Tongue (tissue), 2 donors: ENCODE measurements around the gene WWOX. TPM values are rescaled to one million over a fixed set of nuclear protein-coding genes. Genes with fewer than 3 reads are reported as not detected.

ENCODE experiments used
- DNase-seq: peaks from one replicate; pipeline ENCODE4 v3.0.0-alpha.2; 2015
- total RNA-seq: library from RNA; depleted of rRNA; stranded (reverse); fragments of >200 nt; gene quantifications from one replicate; pipeline ENCODE4 v1.2.3, GENCODE V29; 2014

The WWOX gene
- total RNA-seq, 1 donor from 2014 or later: 60.5 TPM

DNA sequence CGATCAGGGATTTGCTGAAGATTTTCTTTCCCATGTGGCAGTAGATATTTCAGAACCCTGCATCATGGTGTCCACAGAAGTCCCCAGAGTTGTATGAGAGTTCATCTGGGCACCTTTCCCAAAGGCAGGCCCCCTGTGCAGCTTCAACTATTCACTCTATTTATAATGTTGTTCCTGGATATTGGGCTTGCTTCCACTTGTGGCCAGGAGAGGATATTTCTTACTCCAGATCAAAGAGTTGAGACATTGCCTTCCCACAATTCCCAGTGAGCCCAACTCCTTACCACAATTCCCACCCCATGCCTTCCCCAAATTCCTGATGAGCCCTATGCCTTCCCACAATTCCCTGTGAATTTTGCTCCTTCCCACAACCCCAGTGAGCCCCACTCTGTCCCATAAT, 206.9 kb downstream of the WWOX start:
- no peak for DNase-seq

DNA sequence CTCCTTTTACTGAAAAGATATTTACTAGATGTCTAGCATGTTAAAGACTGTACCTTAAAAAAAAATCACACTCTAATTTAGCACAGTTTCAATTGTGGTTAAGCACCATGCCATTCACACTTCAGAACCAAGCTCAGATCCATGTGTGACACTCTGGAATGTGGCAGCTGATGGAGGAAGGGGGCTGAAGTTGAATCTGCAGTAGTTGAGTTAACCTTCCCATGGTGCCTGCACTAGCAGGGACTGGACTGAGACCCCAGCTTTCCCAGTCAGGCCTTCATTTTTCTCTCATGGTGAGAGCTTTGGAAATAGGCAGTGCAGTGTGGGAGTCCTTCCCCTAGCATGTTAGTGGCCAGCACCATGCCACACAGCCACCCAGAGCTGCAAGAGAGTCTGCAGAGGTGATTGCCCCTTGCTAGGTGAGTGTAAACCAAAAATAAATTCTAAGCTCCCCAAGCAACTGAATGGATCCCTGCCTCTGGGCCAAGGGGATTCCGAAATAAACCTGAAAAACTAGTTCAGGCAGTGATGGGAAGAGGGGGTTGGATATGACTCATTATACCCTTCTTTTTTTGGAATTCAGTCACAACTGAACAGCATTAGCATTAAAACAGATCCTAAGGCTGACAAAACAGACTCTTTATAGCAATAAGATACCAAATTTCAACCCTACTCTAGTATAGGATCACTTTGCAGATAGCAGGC, 208.5 kb downstream of the WWOX start:
- DNase-seq: no peak

DNA sequence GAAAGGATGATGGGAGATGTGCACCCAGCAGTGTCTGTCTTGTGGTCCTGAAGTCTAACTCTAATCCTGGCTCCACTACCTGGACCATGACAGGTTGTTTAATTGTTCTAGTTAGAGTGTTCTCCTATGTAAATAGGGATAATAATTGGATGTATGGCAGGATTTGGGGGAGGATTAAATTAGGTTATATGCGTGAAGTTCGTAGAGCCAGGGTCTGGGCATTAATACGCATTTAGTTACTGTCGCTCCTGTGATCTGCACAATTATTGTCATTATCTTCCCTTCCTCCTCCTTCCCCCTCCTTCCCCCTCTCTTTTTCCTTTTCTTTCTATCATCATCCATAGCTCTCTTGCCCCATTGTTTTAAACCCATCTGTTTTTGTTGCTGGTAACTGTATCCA, 210.3 kb downstream of the WWOX start:
- no peak for DNase-seq

DNA sequence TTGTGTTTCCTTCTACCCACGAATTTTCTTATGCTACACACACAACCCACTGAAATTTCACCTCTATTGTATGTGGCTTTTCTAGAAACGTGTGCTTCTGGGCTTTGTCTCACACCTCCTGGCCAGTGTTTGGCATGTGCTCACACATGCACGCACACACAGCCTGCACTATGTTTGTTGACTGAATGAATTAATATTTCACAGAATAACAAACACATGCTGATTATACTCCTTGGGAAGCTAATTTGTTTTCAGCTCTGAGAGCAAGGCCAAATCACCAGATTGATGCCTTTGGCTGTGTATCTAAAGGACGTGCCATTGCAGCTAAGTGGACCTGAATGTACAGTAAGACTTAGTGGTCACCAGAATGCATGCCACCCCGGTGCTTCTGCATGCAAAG, 210.7 kb downstream of the WWOX start:
- DNase-seq: no peak

DNA sequence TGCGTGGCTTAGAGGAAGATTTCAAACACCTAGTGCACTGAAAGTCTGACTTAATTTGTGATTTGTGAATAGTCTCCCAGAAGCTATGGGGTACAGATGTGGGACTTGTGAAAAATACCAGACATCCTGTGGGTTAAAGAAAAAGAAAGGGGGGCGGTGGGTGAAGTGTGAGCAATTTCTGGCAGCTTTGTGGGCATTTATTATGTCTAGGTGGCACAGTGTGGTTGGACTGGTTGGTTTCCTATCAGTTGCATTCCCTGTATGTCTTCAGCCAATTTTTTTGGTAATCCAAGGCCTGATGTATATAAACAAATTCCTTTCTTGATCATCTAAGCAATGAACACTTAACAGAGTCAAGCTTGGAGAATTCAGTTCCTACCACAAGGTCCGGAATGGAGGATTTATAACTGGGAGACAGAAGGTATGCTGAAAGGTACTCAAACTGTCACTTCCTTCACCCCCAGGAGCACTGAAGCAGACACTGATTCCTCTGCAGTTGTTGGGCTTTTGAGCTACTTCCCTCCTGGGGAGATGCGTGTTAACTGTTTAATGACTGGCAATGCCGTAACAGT, 211.6 kb downstream of the WWOX start:
- no peak for DNase-seq

DNA sequence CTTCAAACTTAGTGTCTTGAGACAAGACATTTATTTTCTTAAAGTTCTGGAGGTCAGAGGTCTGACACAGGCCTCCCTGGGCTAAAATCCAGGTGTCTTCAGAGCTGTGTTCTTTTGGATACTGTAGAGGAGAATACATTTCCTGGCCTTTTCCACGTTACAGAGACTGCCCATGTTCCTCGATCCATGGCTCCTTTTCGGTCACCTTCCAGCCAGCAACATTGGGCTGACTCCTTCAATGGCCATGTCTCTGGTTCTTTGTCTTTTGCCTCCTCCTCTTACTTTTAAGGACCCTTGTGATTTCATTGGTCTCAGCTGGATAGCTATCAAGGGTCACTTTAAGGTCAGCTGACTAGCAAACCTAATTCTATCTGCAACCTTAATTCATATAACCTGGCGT, 212.4 kb downstream of the WWOX start:
- no peak for DNase-seq

DNA sequence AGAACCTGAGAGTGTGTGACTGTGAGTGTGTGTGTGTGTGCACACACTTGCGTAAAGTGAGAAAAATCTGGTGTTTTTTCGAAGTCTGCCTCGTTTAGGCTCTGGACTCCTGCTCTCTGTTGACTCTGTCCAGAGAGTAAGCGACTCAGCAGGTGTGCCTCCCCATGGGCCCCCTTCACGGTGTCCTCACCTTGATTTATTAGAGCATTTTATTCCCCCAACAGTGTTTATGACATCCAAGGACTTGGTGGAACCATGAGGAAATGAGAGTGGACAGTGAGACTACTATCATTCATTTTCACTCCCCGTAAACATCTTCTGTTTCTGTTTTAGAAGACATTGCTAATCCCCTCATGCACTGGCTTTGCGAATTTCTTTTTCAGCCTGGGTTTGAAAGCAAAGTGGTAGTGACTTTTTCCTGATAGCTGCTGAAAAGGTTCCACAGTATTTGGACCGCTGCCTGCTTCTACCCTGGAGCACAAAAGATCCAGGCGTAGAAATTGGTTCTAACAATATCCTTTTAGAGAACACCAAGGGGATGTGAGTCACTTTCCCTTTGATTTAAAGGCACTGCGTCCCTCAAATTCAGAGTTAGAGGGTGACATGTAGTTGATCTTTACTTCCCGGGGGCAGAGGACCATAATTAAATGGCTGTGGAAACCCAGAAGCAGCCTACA, 218.2 kb downstream of the WWOX start:
- DNase-seq: no peak

DNA sequence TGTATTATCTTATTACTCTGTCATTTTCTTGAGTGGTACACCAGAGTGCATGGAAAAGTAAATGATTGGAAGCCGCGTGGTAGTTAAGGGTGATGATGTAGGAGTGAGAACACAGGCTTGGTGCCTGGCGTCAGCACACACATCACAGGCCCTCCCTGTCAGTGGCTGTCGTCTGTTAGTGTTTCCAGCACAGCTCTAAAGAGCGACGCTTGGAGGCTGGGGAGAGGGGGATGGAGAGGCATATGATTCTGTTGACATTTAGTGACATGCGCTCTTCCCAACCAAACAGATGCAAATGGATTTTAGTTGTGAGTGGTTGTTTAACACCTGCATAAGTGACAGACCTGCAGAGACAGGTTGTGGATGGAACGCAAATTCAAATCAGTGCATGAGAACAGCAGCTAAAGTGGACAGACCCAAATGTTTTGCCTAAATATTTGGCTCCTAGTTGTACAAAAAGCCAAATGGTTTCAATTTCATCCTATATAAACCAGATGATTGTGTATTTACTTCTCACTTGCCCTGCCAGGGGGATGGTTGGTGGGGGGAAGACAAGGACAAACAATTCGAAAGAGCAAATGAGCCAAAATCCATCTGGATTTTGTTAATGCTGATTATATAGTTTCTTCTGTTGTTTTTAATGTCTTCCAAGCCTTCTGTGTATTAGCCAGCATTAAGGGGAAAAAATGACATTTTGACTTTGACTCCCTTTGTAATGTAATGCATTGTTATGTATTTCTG, 222.3 kb downstream of the WWOX start:
- DNase-seq: peak; percentile 47

DNA sequence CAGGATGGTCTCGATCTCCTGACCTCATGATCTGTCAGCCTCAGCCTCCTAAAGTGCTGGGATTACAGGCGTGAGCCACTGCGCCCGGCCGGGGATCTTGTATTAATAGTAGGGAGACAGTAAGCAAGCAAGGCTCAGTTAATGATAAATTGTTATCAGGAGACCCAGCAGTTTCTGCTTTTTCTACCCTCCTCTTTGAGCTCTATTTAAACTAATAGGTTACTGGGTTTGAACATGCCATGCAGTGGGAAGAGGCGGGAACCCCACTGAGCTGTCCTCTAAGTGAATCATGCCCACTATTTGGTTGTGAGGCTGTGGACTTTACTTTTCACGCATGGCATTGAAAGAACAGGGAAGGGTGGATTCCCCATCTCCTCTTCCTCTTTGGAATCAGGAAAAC, 223.9 kb downstream of the WWOX start:
- peak; percentile 0 for DNase-seq

DNA sequence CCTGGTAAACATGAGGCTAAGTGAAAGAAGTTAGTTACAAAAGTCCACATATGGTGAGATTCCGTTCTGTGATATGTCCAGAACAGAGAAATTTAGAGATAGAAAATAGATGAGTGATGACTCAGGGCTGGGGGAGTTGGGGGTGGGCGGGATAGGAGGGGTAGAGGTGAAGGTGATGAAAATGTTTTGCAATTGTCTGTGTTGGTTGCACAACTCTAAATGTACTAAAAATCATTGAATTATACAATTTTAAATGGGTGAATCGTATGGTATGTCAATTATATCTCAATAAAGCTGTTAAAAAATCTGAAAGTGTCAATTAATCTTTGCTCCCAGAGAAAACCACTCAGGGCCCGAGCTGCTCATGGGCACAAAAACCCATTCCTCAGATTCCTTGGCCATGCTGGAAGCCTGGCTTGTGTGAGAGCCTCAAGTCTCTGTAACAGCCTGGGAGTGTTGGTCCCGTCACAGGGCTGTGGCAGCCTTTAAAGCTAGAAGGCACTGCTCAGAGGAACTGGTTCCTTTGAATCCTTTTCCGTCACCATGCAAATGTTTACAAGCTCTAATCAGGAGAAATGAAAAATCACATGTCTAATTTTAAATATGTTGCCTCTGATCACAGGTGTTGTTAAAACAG, 225.3 kb downstream of the WWOX start:
- DNase-seq: peak; percentile 0

DNA sequence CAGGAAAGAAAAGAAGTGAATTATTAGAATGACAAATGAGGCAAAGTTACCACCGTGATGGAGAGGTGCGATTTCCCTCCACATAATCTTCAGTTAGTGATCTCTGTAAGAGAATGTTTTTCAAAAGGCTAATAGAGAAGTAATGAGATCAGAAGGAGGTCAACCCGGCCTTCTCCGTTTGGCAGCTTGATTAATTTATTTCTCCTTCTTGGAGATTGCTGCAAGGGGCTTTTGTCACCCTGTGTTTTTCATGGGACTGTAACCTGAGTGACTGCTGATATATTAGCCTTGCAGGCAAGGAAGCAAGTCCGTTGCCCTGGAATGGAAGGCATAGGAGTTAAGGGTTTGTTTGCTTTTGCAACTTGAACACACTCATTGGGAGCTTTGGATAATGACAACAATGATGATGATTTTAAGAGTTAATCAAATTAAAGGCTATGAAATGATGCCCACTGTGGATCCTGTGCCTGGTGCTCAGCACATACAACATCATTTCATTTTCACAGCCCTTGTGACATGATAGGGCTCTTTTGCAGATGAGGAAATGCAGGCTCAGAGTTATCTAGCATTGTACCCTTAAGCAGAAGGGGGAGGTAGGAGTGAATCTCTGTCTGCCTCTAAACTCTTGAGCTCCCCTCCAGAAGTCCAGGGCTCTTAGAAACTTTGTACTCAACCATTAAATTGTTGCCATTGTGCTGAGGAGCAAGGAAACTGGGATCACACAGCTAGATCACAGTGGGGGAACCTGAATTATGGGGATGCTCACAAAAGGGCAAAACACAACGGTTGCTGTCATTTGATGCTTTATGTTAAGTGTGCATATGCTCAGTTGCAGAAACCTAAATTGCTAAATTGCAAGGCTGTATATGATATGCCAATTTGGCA, 226.3 kb downstream of the WWOX start:
- peak; percentile 0 for DNase-seq

DNA sequence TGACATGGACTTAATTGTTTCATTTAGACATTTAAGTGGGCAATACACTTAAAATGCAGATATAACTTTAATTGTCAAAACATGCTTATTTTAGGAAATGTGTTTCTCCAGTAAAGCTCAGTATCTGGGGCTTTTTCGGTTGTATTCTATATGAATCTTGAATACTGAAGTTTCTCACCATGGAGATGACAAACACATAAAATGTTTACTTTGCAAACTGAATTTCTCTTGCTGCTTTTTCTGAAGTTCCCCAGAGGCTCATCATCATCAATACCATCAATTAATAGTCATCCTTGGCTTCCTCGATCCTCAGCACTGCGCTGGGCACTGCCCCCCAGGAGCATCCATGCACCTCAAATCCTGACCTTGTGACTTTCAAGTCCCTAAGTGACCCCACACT, 227.3 kb downstream of the WWOX start:
- DNase-seq: peak; percentile 0

DNA sequence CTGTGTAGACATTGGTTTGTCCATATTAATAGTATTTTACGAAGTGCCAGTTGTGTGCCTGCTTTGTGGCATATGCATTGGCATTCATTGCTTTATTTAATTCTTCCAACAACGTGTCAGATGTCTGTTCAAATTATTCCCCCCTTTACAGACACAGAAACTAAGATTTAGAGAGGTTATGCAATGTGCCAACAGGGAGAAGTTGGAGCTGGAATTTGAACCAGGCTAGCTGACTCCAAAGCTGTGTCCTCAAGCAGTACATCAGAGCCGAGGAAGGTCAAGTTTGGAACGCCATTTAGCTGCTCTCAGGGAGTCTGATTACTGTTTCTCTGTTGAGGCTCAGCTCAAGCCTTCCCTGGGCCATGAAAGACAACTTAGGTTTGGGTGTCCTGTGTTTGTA, 232.3 kb downstream of the WWOX start:
- DNase-seq: peak; percentile 1

DNA sequence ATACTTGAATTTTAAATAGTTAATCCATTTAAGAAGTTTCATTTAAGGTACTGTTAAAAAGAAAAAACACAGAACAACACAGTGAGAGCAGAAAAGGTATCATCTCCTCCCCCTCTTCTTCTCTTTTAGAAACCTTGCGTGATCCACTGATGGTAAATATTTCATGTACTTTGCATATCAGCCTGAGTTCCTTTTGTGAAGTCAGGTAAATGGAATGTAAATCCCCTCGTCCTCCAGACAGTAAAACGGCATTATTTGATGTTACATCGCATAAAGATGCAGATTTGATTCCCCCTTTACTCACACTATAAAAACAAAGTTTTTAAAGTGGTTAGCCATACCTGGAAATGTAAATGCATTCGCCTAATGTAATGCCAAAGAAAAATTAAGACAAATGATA, 234.4 kb downstream of the WWOX start:
- DNase-seq: no peak

DNA sequence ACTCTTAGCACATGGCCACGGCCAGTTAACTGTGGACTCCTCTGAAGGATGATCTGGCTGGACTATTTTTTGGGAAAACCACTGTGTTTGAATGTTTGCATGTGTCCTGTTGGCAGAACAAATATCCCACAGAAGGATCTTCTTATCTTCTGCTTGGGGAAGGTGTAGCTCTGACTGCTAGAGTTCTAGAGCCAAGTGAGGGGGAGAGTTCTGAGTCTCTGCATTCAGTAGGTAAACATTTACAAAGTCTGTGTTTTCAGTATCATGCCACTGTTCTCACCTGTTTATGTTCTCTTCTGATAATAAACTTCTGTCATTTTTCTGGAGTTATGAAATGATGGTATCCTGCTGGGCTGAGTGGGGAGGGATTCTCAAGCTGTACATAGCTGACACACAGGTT, 241.1 kb downstream of the WWOX start:
- no peak for DNase-seq

DNA sequence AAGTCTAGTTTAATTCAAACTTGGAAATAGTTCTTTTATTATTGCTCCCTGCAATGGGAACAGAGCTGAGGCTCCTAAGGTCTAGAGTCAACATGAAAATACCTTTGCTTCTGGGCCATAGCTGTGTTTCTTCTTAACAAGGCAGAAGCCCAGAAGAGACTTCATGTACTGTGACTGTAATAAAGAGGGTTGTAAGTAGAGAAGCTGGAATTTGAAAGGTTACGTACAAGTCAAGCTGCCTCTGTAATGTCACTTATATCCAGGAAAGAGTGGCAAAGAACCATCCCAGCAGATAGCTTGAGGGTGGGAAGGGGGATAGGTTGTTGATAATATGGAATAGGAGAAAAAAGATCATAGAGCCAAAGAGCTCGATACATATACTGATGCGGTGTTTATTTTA, 248.6 kb downstream of the WWOX start:
- DNase-seq: no peak

DNA sequence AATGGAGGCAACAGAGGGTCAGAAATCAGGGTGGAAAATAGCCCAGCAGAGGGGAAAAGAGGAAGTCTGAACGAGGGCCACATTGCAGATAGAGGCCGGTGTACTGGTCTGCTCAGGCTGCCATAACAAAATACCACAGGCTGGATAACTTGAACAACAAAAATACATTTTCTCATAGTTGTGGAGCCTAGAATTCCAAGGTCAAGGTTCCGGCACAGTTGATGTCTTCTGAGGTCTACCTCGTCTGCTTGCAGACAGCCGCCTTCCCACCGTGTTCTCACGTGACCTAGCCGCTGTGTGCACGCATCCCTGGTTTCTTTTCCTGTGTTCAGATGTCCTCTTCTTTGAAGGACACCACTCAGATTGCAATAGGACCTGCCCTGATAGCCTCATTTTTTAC, 249.4 kb downstream of the WWOX start:
- no peak for DNase-seq

DNA sequence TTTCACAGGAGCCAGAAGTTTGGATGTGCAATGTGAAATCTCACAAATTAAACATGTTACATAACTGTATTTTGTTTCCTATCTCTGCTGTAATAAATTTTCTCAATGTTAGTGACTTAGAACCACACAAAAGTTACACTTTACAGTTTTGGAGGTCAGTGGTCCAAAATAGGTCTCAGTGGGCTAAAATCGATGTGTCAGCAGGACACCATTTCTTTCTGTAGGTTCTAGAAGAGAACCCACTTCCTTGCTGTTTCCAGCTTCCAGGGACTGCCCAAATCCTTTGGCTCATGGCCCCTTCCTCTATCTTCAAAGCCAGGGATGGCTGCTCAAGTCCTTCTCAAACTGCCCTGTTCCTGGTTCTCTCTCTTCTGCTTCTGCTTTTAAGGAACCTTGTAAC, 252.7 kb downstream of the WWOX start:
- DNase-seq: no peak

DNA sequence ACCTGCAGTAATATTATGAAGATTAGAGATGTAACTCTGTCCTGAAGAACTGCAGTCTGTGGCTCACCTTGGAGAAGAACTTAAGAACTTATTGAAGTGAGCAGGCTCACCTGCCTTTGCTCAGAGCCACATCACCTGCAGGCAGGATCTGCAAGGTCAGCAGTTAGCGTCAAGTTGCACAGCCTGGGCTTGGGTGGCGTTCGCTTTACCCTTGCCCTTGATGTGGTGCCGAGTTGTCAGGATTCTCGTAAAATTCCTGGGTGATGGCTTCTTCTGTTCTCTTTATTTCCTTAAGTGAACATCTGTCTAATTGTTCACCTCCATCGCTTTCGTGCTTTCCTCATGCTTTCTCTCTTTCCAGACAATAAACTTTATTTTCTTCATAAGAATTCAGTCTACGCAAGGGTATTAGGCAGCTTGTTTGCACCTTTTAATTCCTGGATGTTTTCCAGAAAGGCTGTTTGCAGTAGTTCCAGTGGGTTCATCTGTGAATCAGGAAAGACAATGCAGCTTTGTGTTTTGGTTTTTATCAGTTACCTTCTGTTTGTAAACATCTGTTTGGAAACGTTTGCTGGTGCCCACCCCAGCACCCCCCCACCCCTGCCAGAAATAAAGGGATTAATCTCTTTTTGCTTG, 254.3 kb downstream of the WWOX start:
- DNase-seq: peak; percentile 0

DNA sequence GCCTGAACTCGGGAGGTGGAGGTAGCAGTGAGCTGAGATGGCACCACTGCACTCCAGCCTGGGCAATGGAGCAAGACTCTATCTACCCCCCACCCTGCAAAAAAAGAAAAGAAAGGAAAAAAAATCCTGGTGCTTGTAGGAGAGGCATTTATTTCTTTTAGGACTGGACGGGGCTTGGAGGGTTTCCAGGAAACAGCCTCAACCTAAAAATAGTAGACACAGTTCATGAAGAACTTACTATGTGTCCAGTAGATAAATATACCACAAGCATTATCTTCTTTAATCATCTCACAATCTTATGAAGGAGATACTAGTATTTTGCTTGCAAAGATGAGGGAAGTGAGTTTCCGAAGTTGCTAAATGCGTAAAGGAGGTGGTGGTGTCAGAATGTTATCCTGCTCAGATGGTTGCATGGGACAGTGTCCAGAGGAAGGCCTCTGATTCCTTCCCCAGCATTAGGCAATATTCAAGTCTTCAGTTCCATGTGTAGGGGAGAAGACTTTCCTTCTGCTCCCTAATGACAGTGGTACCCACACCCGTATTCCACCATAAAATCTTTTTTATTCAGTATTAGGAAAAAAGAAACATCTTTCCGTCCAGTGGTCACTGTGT, 263.2 kb downstream of the WWOX start:
- DNase-seq: peak; percentile 9
